Fibroblast of peridontal ligament (primary cell): ENCODE data around the gene NBPF26.
"Not testable (repeated sequence)": the region's sequence is repeated elsewhere in the genome, so short reads cannot be mapped to it uniquely, and the experiment has no call there.

ENCODE experiments used
- DNase-seq: peaks from one replicate; pipeline ENCODE4 v3.0.0-alpha.2; 2010; ENCODE audit errors: extremely low read depth

Gene NBPF26

DNA sequence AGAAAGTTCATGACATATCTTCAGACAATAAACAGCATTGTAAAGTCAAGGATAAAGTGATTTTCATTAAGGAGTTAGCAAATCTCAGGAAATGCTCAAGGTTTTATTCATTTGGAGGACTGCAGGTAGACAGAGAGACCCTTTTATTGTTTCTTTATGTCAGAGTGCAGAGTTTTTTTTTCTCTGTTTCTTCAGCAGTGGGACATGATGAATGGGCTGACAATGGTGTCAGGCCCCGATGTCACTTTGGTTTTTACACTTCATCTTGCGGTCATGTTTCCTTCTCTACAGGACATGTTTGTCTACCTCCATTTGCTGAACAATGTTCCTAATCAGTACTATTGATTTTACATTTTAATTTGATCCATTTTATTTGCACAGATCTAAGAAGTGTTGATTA, 134.4 kb downstream of the NBPF26 start:
- not testable (repeated sequence) for DNase-seq

DNA sequence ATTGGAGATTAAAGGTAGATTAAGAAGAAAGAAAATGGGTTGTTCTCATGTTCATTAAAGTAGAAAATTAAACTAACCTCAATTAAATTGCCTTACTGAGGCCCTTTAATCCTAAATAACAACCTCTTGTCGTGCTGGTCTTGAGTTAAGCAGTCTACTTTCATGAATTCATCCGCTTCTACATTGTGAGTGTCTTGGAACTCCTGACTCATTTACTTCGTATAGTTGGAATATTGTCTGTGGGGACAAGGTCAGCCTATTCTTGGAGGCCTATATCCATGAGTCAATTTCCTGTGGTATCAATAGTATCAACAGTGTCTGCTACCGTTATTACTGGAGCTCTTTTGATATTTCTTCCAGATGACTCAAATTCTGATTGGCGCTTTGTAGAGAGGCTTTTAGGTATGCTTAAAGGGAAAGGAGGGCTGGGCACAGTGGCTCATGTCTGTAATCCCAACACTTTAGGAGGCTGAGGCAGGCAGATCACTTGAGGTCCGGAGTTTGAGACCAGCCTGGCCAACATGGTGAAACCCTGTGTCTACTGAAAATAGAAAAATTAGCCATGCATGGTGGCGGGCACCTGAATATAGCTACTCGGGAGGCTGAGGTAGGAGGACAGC, 136.0 kb downstream of the NBPF26 start:
- DNase-seq: not testable (repeated sequence)

DNA sequence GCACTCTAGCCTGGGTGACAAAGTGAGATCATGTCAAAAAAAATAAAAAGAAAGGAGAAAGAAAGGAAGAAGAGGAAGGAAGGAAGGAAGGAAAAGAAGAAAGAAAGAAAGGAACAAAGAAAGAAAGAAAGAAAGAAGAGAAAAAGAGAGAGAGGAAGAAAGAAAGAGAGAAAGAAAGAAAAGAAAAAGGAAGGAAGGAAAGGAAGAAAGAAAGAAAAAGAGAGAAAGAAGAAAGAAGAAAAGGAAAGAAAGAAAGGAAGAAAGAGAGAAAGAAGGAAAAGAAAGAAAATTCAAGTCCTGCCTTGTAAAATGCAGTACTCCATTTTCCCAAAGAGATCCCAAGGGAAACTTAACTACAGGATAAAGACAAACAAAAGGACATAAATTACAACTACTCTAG, 154.5 kb downstream of the NBPF26 start:
- DNase-seq: not testable (repeated sequence)

DNA sequence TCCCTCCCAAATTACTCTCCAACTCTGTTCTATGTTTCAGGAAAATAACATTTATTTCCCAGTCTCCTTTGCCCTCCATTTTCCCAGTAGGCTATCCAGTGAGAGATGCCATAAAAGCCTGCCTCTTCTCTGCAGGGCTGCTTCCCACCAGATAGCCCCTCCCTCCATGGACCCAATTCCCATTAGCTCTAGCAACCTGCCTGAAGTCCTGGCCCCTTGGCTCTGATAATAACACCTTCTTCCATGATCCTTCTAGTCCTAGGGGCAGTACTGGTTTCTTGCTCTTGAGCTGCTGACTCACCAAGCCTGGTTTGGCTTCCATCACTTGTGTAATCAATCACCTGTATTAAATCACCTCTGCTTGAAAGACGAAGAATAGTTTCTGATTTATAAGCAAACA, 156.3 kb downstream of the NBPF26 start:
- not testable (repeated sequence) for DNase-seq

DNA sequence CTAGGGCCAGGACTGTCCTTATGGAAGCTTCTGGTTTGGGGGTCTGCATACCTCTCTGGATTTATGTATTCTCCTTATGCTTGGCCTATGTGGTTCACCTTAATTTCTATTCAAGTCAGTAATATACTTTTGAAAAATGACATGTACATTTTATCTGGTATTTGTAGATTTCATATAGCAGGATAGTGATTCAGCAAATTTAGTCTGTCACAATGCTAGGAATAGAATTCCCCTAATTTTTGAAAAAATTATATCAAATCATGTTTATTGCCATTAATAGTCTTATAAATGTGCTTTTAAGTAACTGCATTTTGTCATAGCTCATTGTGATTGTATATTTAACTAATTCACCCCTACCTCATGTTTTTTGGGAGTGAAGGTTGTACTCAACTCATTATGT, 158.2 kb downstream of the NBPF26 start:
- DNase-seq: not testable (repeated sequence)
